Osteoblast (primary cell): Measurements from ENCODE around the gene CDC42BPA. TPM values are rescaled to one million over a fixed set of nuclear protein-coding genes. Genes with fewer than 3 reads are reported as not detected.
"Not testable (repeated sequence)": the region's sequence is repeated elsewhere in the genome, so short reads cannot be mapped to it uniquely, and the experiment has no call there.

Source experiments
- DNase-seq: peaks from one replicate; pipeline ENCODE4 v3.0.0; 2011; ENCODE audit warnings: low spot score, mixed read lengths; ENCODE audit not compliant: insufficient read length; ENCODE audit errors: missing footprints
- H2AFZ ChIP-seq: 2 replicates; pipeline ENCODE4 v1.6.0; 2011; ENCODE audit warnings: mild to moderate bottlenecking, low read length
- H3K27ac ChIP-seq: 2 replicates; pipeline ENCODE4 v1.5.1; 2011; ENCODE audit warnings: mild to moderate bottlenecking, low read depth, low read length, moderate library complexity
- H3K27me3 ChIP-seq: 2 replicates; pipeline ENCODE4 v1.6.0; 2012; ENCODE audit warnings: mild to moderate bottlenecking, control low read depth, inconsistent platforms, low read length, moderate library complexity; ENCODE audit not compliant: insufficient read depth
- H3K36me3 ChIP-seq: 2 replicates; pipeline ENCODE4 v1.5.1; 2011; ENCODE audit warnings: mild to moderate bottlenecking, low read length, control low read depth, moderate library complexity; ENCODE audit not compliant: insufficient read depth
- H3K4me1 ChIP-seq: 2 replicates; pipeline ENCODE4 v1.5.1; 2011; ENCODE audit warnings: mild to moderate bottlenecking, low read length, control low read depth, moderate library complexity; ENCODE audit not compliant: insufficient read depth
- H3K4me2 ChIP-seq: 2 replicates; pipeline ENCODE4 v1.6.0; 2011; ENCODE audit warnings: mild to moderate bottlenecking, low read length; ENCODE audit not compliant: insufficient read depth
- H3K4me3 ChIP-seq: fragments of 200-600 bp; sonication (generic); 3 replicates; pipeline ENCODE4 v1.5.1; 2012; ENCODE audit warnings: mild to moderate bottlenecking, low read length, inconsistent platforms; ENCODE audit not compliant: insufficient read depth
- H3K79me2 ChIP-seq: 2 replicates; pipeline ENCODE4 v1.6.0; 2012; ENCODE audit warnings: mild to moderate bottlenecking, low read length, control low read depth, inconsistent platforms; ENCODE audit not compliant: insufficient read depth
- H3K9me3 ChIP-seq: 2 replicates; pipeline ENCODE4 v1.5.1; 2011; ENCODE audit warnings: low read depth, low read length, control low read depth
- H4K20me1 ChIP-seq: 2 replicates; pipeline ENCODE4 v1.6.0; 2012; ENCODE audit warnings: mild to moderate bottlenecking, low read length, control low read depth; ENCODE audit not compliant: insufficient read depth
- total RNA-seq: library from RNA; depleted of rRNA; stranded (reverse); fragments of >200 nt; gene quantifications from 2 replicates; pipeline ENCODE4 v1.2.3, GENCODE V29; 2012
- TF ChIP-seq, protein P1 (sequence below): IDR thresholded peaks from 2 replicates; pipeline ENCODE4 v1.5.1; 2011; ENCODE audit warnings: mild to moderate bottlenecking, low read depth, low read length, moderate library complexity; ENCODE audit errors: extremely low read depth

The CDC42BPA gene
- total RNA-seq, 1 donor = 77.8 TPM

DNA sequence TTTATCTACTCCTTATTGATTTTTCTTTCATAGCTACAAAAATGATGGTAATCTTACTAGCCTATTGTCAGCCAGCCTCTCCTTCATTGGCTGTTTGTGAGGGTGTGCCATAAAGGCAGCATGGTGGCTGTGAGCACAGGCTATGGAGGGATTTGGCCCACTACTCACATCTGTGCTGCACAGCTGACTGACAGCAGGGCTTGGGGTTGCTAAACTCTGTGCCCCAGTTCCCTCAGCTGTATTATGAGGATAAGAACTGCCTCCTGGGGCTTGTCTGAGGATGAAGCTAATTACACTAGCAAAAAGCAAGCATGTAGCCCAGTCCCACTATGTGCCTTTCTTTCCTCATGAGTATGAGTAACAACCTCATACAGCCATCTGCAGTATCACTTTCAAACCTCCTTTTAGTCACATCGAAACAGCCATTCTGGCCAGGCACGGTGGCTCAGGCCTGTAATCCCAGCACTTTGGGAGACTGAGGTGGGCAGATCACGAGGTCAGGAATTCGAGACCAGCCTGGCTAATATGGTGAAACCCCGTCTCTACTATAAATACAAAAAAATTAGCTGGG lies 312.0 kb downstream of the CDC42BPA start:
- Histone ChIP-seq H3K27me3 (no peaks in the 10 kb centered on the region), H3K4me1 (no peaks in the 10 kb centered on the region), H3K9me3 (no peaks in the 10 kb centered on the region), H3K4me3 (no peak overlapping the region), H3K79me2 (no peaks in the 10 kb centered on the region), H4K20me1 (no peaks in the 10 kb centered on the region), H3K36me3 (peaks cover 18% of the 10 kb centered on the region), H3K4me2 (no peak overlapping the region), H2AFZ (no peak overlapping the region), H3K27ac (no peak overlapping the region)
- no peak for DNase-seq
- TF ChIP-seq, protein P1, sequence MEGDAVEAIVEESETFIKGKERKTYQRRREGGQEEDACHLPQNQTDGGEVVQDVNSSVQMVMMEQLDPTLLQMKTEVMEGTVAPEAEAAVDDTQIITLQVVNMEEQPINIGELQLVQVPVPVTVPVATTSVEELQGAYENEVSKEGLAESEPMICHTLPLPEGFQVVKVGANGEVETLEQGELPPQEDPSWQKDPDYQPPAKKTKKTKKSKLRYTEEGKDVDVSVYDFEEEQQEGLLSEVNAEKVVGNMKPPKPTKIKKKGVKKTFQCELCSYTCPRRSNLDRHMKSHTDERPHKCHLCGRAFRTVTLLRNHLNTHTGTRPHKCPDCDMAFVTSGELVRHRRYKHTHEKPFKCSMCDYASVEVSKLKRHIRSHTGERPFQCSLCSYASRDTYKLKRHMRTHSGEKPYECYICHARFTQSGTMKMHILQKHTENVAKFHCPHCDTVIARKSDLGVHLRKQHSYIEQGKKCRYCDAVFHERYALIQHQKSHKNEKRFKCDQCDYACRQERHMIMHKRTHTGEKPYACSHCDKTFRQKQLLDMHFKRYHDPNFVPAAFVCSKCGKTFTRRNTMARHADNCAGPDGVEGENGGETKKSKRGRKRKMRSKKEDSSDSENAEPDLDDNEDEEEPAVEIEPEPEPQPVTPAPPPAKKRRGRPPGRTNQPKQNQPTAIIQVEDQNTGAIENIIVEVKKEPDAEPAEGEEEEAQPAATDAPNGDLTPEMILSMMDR = no peak

DNA sequence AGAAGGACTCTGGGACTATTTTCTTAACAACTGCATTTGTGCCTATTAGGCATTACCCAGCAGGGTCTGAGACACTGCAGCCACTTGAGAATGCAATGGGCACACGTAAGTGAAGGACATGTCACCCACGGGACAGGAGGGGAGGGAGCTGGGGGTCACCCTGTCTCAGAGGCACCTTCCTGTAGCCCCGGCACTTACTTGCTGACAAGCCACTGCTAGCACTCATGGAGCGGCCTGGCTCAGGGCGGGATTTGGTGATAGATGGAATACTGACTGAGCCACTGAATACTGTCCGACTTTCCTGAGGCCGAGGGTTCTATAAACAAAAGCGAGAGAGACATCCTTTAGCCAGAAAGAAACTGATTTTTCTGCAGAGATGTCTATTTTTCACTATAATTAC lies 313.5 kb downstream of the CDC42BPA start:
- Histone ChIP-seq H3K36me3 (peaks cover 23% of the 10 kb centered on the region), H2AFZ (no peak overlapping the region), H4K20me1 (no peaks in the 10 kb centered on the region), H3K4me1 (no peaks in the 10 kb centered on the region), H3K4me2 (no peak overlapping the region), H3K27ac (no peak overlapping the region), H3K9me3 (no peaks in the 10 kb centered on the region), H3K79me2 (no peaks in the 10 kb centered on the region), H3K27me3 (no peaks in the 10 kb centered on the region), H3K4me3 (no peak overlapping the region)
- TF ChIP-seq, protein P1 = no peak
- DNase-seq = no peak

DNA sequence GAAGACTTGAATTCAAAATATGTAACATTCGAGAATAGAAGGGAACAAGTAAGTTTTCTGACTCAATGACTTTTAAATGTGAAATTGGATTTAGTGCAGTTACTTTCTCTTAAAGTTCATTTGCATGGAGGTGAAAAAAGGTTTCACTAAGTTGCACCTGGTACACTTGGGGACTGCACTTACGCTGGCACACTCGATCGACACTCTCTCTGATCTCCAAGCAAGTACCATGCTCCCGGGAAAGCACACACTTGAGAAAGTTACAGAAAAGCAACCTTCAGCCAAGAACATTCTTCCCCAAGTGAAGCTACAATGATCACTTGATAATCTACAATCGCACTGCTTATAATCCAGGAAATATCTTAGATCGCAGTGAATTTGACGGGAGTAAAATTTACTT lies 315.1 kb downstream of the CDC42BPA start:
- Histone ChIP-seq H3K27ac (no peak overlapping the region), H3K4me1 (no peaks in the 10 kb centered on the region), H3K27me3 (no peaks in the 10 kb centered on the region), H3K36me3 (peaks cover 23% of the 10 kb centered on the region), H3K79me2 (no peaks in the 10 kb centered on the region), H3K4me2 (no peak overlapping the region), H2AFZ (no peak overlapping the region), H4K20me1 (no peaks in the 10 kb centered on the region), H3K9me3 (no peaks in the 10 kb centered on the region), H3K4me3 (no peak overlapping the region)
- no peak for DNase-seq
- TF ChIP-seq, protein P1 = no peak

DNA sequence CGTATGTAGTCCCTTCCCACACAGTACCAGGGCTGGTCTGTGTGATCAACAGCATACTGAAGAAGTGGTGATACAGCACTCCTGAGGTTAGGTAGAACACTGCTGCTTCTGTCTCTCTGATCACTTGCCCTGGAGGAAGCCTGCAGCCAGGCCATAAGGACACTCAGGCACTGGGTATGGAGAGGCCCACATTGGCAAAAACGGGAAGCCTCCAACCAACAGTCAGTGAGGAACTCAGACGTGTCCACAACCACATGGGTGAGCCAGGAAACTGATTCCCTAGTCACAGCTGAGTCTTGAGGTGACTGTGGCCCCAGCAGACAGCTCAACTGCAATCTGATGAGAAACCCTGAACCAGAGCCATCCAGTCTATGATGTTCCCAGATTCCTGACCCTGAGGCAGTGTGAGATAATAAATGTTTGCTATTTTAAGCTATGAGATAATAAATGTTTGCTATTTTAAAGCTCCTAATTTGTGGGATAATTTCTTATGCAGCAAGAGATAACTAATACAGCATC lies 315.7 kb downstream of the CDC42BPA start:
- H3K4me3 ChIP-seq = no peak overlapping the region
- no peaks in the 10 kb centered on the region for H3K4me1 ChIP-seq
- H3K36me3 ChIP-seq = peaks cover 23% of the 10 kb centered on the region
- H2AFZ ChIP-seq = no peak overlapping the region
- H4K20me1 ChIP-seq = no peaks in the 10 kb centered on the region
- H3K9me3 ChIP-seq = no peaks in the 10 kb centered on the region
- no peaks in the 10 kb centered on the region for H3K79me2 ChIP-seq
- DNase-seq = no peak
- TF ChIP-seq, protein P1 = no peak
- H3K27ac ChIP-seq = no peak overlapping the region
- no peak overlapping the region for H3K4me2 ChIP-seq
- no peaks in the 10 kb centered on the region for H3K27me3 ChIP-seq

DNA sequence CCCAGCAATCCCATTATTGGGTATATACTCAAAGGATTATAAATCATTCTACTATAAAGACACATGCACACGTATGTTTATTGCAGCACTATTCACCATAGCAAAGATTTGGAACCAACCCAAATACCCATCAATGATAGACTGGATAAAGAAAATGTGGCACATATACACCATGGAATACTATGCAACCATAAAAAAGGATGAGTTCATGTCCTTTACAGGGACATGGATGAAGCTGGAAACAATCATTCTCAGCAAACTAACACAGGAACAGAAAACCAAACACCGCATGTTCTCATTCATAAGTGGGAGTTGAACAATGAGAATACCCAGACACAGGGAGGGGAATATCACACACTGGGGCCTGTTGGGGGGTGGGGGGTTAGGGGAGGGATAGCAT lies 318.7 kb downstream of the CDC42BPA start:
- H3K4me2 ChIP-seq, H3K27ac ChIP-seq, H3K27me3 ChIP-seq, H4K20me1 ChIP-seq, H3K4me3 ChIP-seq, H2AFZ ChIP-seq, H3K79me2 ChIP-seq, H3K9me3 ChIP-seq, DNase-seq, H3K4me1 ChIP-seq: not testable (repeated sequence)
- H3K36me3 ChIP-seq = peaks cover 19% of the 10 kb centered on the region
